C4-2B (cell line): ENCODE data around the gene GJB4.

Experiments
- CTCF ChIP-seq: fragments of 450-650 bp; conservative IDR thresholded peaks from 2 replicates; pipeline ENCODE4 v1.5.1; 2017; ENCODE audit warnings: mild to moderate bottlenecking
- ZFX ChIP-seq: fragments of 450-650 bp; IDR thresholded peaks from 2 replicates; pipeline ENCODE4 v1.6.1; 2017

GRCh38 chr1:34796990-34797389, 37.5 kb downstream of the GJB4 start:
- no peak for TF ChIP-seq CTCF
- TF ChIP-seq ZFX = no peak
